K562 (cell line): ENCODE data around the gene CITED2. TPM values are rescaled to one million over a fixed set of nuclear protein-coding genes. Genes with fewer than 3 reads are reported as not detected.

Experiments used
- ATAC-seq: fragments of 200-7000 bp; cut with Tn5 transposase; 3 replicates; pipeline ENCODE4 v1.9.1; 2020; ENCODE audit warnings: moderate library complexity
- BruUV-seq: library from RNA; stranded (reverse); fragments of 400-500 nt; replicated peaks from 2 replicates; lab custom pipeline; 2021; lab: Mats Ljungman, UMichigan
- CTCF ChIA-PET: fragments of 300-600 bp; formaldehyde crosslinking; extraction: SDS; loops from one replicate; lab custom pipeline; 2021; ENCODE audit warnings: low intra/inter-chr PET ratio; lab: Yijun Ruan, JAX
- POLR2A ChIA-PET: fragments of 300-600, 350-650 bp; sonication (Branson Sonifier 250); formaldehyde crosslinking; extraction: SDS; loops from one replicate; lab custom pipeline; 2021; ENCODE audit warnings: antibody characterized with exemption, inconsistent platforms; lab: Yijun Ruan, JAX
- DNase-seq, 4 experiments: peaks; one replicate each; pipeline versions ENCODE4 v3.0.0 to v3.0.0-alpha.2; 2011 to 2018; ENCODE audit warnings: low spot score in 3 of 4, mixed read lengths in 3 of 4; ENCODE audit errors: extremely low read depth in 1 of 4
- FAIRE-seq: peaks from 2 replicates; lab custom pipeline; 2011; peaks lifted over from hg19 to GRCh38; lab: Jason Lieb, UNC
- H2AFZ ChIP-seq: 2 replicates; pipeline ENCODE4 v1.6.0; 2011; ENCODE audit warnings: low read depth, low read length, control low read depth, inconsistent platforms
- H3K27ac ChIP-seq: fragments of 200-600 bp; 3 replicates; pipeline ENCODE4 v1.8.0; 2011; ENCODE audit warnings: low read depth, mild to moderate bottlenecking, control low read depth, inconsistent platforms, low read length, moderate library complexity, mixed read lengths; ENCODE audit errors: extremely low read depth
- H3K27me3 ChIP-seq, 2 experiments: fragments of 300-600 bp in 1 of 2; 2 replicates in 1 of 2; 3 replicates in 1 of 2; pipeline versions ENCODE4 v1.6.0 to v1.8.0; 2011; ENCODE audit warnings: inconsistent platforms in 2 of 2, low read length in 2 of 2, mild to moderate bottlenecking in 1 of 2, mixed read lengths in 1 of 2, moderate library complexity in 1 of 2; ENCODE audit not compliant: control insufficient read depth in 2 of 2, insufficient read depth in 2 of 2
- H3K36me3 ChIP-seq: fragments of 300-600 bp; 3 replicates; pipeline ENCODE4 v1.8.0; 2011; ENCODE audit warnings: mild to moderate bottlenecking, low read length, inconsistent platforms; ENCODE audit not compliant: control insufficient read depth, insufficient read depth
- H3K4me1 ChIP-seq, 2 experiments: fragments of 200-600 bp in 1 of 2; replicated peaks in 1 of 2; 2 replicates in 1 of 2; 3 replicates in 1 of 2; pipeline versions ENCODE4 v1.5.1 to v1.8.0; 2011; ENCODE audit warnings: inconsistent platforms in 2 of 2, low read length in 2 of 2, mild to moderate bottlenecking in 1 of 2, mixed read lengths in 1 of 2, moderate library complexity in 1 of 2; ENCODE audit not compliant: control insufficient read depth in 2 of 2, insufficient read depth in 2 of 2
- H3K4me2 ChIP-seq: 2 replicates; pipeline ENCODE4 v1.6.1; 2011; ENCODE audit warnings: low read length, control low read depth, inconsistent platforms, mixed read lengths; ENCODE audit not compliant: insufficient read depth
- H3K4me3 ChIP-seq: fragments of 200-600 bp; sonication (generic), shearing (Covaris generic); 2 replicates; pipeline ENCODE4 v1.5.1; 2016; ENCODE audit warnings: control low read depth, inconsistent platforms
- H3K79me2 ChIP-seq: fragments of 200-600 bp; 3 replicates; pipeline ENCODE4 v1.8.0; 2011; ENCODE audit warnings: low read length, inconsistent platforms; ENCODE audit not compliant: control insufficient read depth, insufficient read depth
- H3K9ac ChIP-seq, 2 experiments: 2 replicates each; pipeline versions ENCODE4 v1.6.0 to v1.6.1; 2011; ENCODE audit warnings: low read depth in 2 of 2, low read length in 2 of 2, control low read depth in 1 of 2, inconsistent platforms in 1 of 2, mild to moderate bottlenecking in 1 of 2, mixed read lengths in 1 of 2; ENCODE audit not compliant: insufficient read depth in 1 of 2
- H3K9me1 ChIP-seq: one replicate; pipeline ENCODE4 v1.6.0; 2011; ENCODE audit warnings: inconsistent platforms, mild to moderate bottlenecking, low read length, moderate library complexity; ENCODE audit not compliant: control insufficient read depth, insufficient read depth
- H3K9me3 ChIP-seq: replicated peaks from 2 replicates; pipeline ENCODE4 v1.5.1; 2011; ENCODE audit warnings: low read depth, low read length, inconsistent platforms; ENCODE audit not compliant: control insufficient read depth, insufficient read depth
- H4K20me1 ChIP-seq: replicated peaks from 2 replicates; pipeline ENCODE4 v1.6.1; 2011; ENCODE audit warnings: low read length, inconsistent platforms, mixed read lengths; ENCODE audit not compliant: control insufficient read depth, insufficient read depth
- ATF3 ChIP-seq, 2 experiments: fragments of 450-650 bp in 1 of 2; sonication (generic) in 1 of 2; formaldehyde crosslinking in 1 of 2; IDR thresholded peaks in 1 of 2; conservative IDR thresholded peaks in 1 of 2; 2 replicates each; pipeline versions ENCODE4 v1.6.1 to v1.8.1; 2016 to 2023; ENCODE audit warnings: mild to moderate bottlenecking in 2 of 2, moderate library complexity in 2 of 2, inconsistent platforms in 1 of 2, missing genetic modification reagents in 1 of 2
- BRF2 ChIP-seq: IDR thresholded peaks from 3 replicates; pipeline ENCODE4 v1.6.1; 2011; ENCODE audit warnings: borderline replicate concordance, mild to moderate bottlenecking; ENCODE audit not compliant: insufficient read length, insufficient read depth
- CEBPG ChIP-seq, 3 experiments: fragments of 200-800 bp in 1 of 3; sonication (Bioruptor generic) in 1 of 3; sonication (generic) in 1 of 3; formaldehyde crosslinking in 1 of 3; IDR thresholded peaks in 2 of 3; conservative IDR thresholded peaks in 1 of 3; 2 replicates each; pipeline versions ENCODE4 v1.6.1 to v1.8.0; 2016 to 2022; ENCODE audit warnings: missing compliant biosample characterization in 2 of 3, missing genetic modification characterization in 2 of 3, mild to moderate bottlenecking in 1 of 3, missing genetic modification reagents in 1 of 3
- RBM22 ChIP-seq: fragments of 200-400 bp; formaldehyde crosslinking; IDR thresholded peaks from 2 replicates; pipeline ENCODE4 v1.6.1; 2018; ENCODE audit warnings: low read length, low read depth; ENCODE audit not compliant: poor library complexity, severe bottlenecking
- RNF219 ChIP-seq: fragments of 250-450 bp; sonication (Bioruptor Pico); IDR thresholded peaks from 2 replicates; pipeline ENCODE4 v1.5.0; 2022; ENCODE audit warnings: mild to moderate bottlenecking
- ZKSCAN8 ChIP-seq: fragments of 200-800 bp; sonication (Bioruptor generic); IDR thresholded peaks from 2 replicates; pipeline ENCODE4 v1.6.1; 2016; ENCODE audit warnings: missing genetic modification characterization, missing compliant biosample characterization
- ZNF12 ChIP-seq: sonication (generic); formaldehyde crosslinking; IDR thresholded peaks from 2 replicates; pipeline ENCODE4 v1.4.0; 2020; ENCODE audit warnings: mild to moderate bottlenecking, missing genetic modification reagents
- WGBS: fragments of 100-300 bp; shearing (Covaris generic); methylation state at CpG from one replicate; pipeline ENCODE4 v1.1.6; 2016; ENCODE audit warnings: low coverage, mixed read lengths; ENCODE audit not compliant: insufficient coverage; ENCODE audit errors: missing lambda C conversion rate; 5-methylcytosine and 5-hydroxymethylcytosine counted together
- in situ Hi-C: fragments of 300-500 bp; cut with MboI; formaldehyde crosslinking; loops from 4 replicates; pipeline ENCODE4 v1.15.0; 2018; ENCODE audit warnings: inconsistent platforms, mixed read lengths
- intact Hi-C: fragments of 100-400 bp; cut with micrococcal nuclease; formaldehyde crosslinking; loops from 2 replicates; pipeline ENCODE4 v1.14.2; 2022
- polyA plus RNA-seq, 8 experiments: library from polyadenylated mRNA; depleted of rRNA in 4 of 8; stranded (reverse) in 5 of 8; unstranded in 3 of 8; fragments of >200 nt; fragmentation: Nextera tagmentation in 2 of 8; fragmentation: Illumina TruSeq in 1 of 8; extraction: Ambion mirVana in 2 of 8; extraction: Trizol in 1 of 8; gene quantifications; 2 replicates each; pipeline versions ENCODE4 v1.2.1 to v1.2.3, GENCODE V29; 2011 to 2014; ENCODE audit warnings: inconsistent platforms in 1 of 8, missing spikeins in 1 of 8
- total RNA-seq, 7 experiments: library from RNA; depleted of rRNA in 6 of 7; stranded (reverse); fragments of >200 nt in 6 of 7; fragmentation: Illumina TruSeq in 2 of 7; extraction: Trizol in 2 of 7; gene quantifications; 2 replicates each; pipeline versions ENCODE4 v1.2.1 to v1.2.3, GENCODE V29; 2011 to 2021; ENCODE audit warnings: low replicate concordance in 1 of 7

CITED2 gene
- total and polyA plus RNA-seq, 9 of the 15 experiments (the other 6 are each of a cell fraction or from before 2014, with no cell fraction given), result 0.21 to 86.1 (median 17.5) TPM

GRCh38 chr6:139334806-139335446, 39.5 kb downstream of the CITED2 start:
- Histone ChIP-seq H3K4me2 (no peak overlapping the region), H3K79me2 (no peaks in the 10 kb centered on the region), H3K9me1 (no peaks in the 10 kb centered on the region), H3K9me3 (no peaks in the 10 kb centered on the region), H2AFZ (no peak overlapping the region), H3K4me3 (no peak overlapping the region), H3K27me3 (peaks cover 7 to 21% of the 10 kb centered on the region in 2 experiments), H4K20me1 (no peaks in the 10 kb centered on the region), H3K4me1 (no peaks in the 10 kb centered on the region), H3K27ac (no peak overlapping the region), H3K36me3 (no peaks in the 10 kb centered on the region), H3K9ac (no peak overlapping the region)
- ATAC-seq (no peak), FAIRE-seq (no peak), DNase-seq (no peak)
- no peak for TF ChIP-seq RBM22
- TF ChIP-seq RNF219 (CRISPR knock-in tag), result no peak
- TF ChIP-seq ATF3 (IDR thresholded peaks at IDR 0.05), result peak; percentile 59
- TF ChIP-seq ATF3 (CRISPR knock-in tag; conservative IDR thresholded peaks at IDR 0.05), result no peak
- TF ChIP-seq ZKSCAN8, result no peak
- no peak for TF ChIP-seq ZNF12 (CRISPR knock-in tag)
- no peak for TF ChIP-seq CEBPG (CRISPR knock-in tag; IDR thresholded peaks at IDR 0.05)
- peak in 1 of 2 experiments; percentile 54; a peak in 1 of 4 replicates for TF ChIP-seq CEBPG (tag; conservative IDR thresholded peaks at IDR 0.05 in 1 of 2, IDR thresholded peaks at IDR 0.05 in 1 of 2)
- no peak for TF ChIP-seq BRF2
- no TSS peak for BruUV-seq
- ChIA-PET POLR2A (interaction anchor here (0.7 kb wide), 1 partner anchor 10 kb away, joined by 4 read pairs; no protein-coding TSS in a partner anchor), CTCF (no interaction called here)
- intact Hi-C loops (no loop called here), in situ Hi-C loops (no loop called here)
- WGBS, result 5% methylated on average over 5 of the region's 5 CpGs
